ENCODE measurements around the gene SOX10.

SOX10 gene

GRCh38 chr22:37930270-37930951 is 53.9 kb downstream of the SOX10 start:
- no peak for DNase-seq (ENCODE audit: low read depth)

- no peak for DNase-seq (ENCODE audit: low read depth)
These were observed 55.0 kb downstream of the SOX10 start for GRCh38 chr22:37929390-37929789.

- DNase-seq (ENCODE audit: low read depth) = no peak
These were observed 56.8 kb downstream of the SOX10 start for GRCh38 chr22:37927637-37927936.

GRCh38 chr22:37926771-37927636 is 57.4 kb downstream of the SOX10 start:
- no peak for DNase-seq (ENCODE audit: low read depth)

- no peak for DNase-seq (ENCODE audit: low read depth)
These were observed 58.0 kb downstream of the SOX10 start for GRCh38 chr22:37926358-37926757.

GRCh38 chr22:37925767-37926166 is 58.6 kb downstream of the SOX10 start:
- no peak for DNase-seq (ENCODE audit: low read depth)

- DNase-seq (ENCODE audit: low read depth) = no peak
These were observed 59.0 kb downstream of the SOX10 start for GRCh38 chr22:37925330-37925729.

- DNase-seq (ENCODE audit: low read depth) = no peak
These were observed 59.8 kb downstream of the SOX10 start for GRCh38 chr22:37924386-37925065.

- DNase-seq (ENCODE audit: low read depth) = no peak
These were observed 60.4 kb downstream of the SOX10 start for GRCh38 chr22:37923927-37924326.
